GM13977 (cell line): ENCODE measurements around the gene ADCY7.

ENCODE experiments used
- DNase-seq: peaks from one replicate; pipeline ENCODE4 v3.0.0; 2012; ENCODE audit warnings: low spot score
- CTCF ChIP-seq: IDR thresholded peaks from 2 replicates; pipeline ENCODE4 v1.5.1; 2012; ENCODE audit warnings: mild to moderate bottlenecking, control low read depth; ENCODE audit not compliant: insufficient read depth; ENCODE audit errors: extremely low read depth, missing control alignments
- in situ Hi-C: fragments of 300-500 bp; cut with MboI; formaldehyde crosslinking; loops from one replicate; pipeline ENCODE4 v1.12.0; 2022; ENCODE audit warnings: low sequenced_read_pairs, low pct_unique_long_range_greater_than_20kb, mixed read lengths, inconsistent platforms; ENCODE audit not compliant: unreplicated experiment

ADCY7 gene

GRCh38 chr16:50288026-50288425 is 21.7 kb downstream of the ADCY7 start:
- no peak for TF ChIP-seq CTCF
- in situ Hi-C loops = no loop called here
- DNase-seq = no peak

GRCh38 chr16:50288920-50289319 is 22.6 kb downstream of the ADCY7 start:
- DNase-seq = no peak
- TF ChIP-seq CTCF = no peak
- in situ Hi-C loops = no loop called here

GRCh38 chr16:50289950-50290764 is 23.8 kb downstream of the ADCY7 start:
- in situ Hi-C loops = no loop called here

GRCh38 chr16:50290856-50291255 is 24.5 kb downstream of the ADCY7 start:
- in situ Hi-C loops = no loop called here
- no peak for DNase-seq
- no peak for TF ChIP-seq CTCF

More at GRCh38 chr16:50289950-50290764, 23.8 kb downstream of the ADCY7 start:
- no peak for DNase-seq
- no peak for TF ChIP-seq CTCF

GRCh38 chr16:50291719-50292565 is 25.6 kb downstream of the ADCY7 start:
- DNase-seq = no peak

More at GRCh38 chr16:50291719-50292565, 25.6 kb downstream of the ADCY7 start:
- in situ Hi-C loops = no loop called here
- TF ChIP-seq CTCF = no peak
